Measurements from ENCODE around the gene PILRA.
"Not testable (repeated sequence)": the region's sequence is repeated elsewhere in the genome, so short reads cannot be mapped to it uniquely, and the experiment has no call there.

The PILRA gene

GRCh38 chr7:100358027-100358856 lies 15.0 kb upstream of the PILRA start, which contains the start of gene PILRB:
PILRB (plus strand) TSS chr7:100358117; CDS start chr7:100358303, 186 bp downstream.
- DNase-seq (ENCODE audit: low read depth), result no peak

GRCh38 chr7:100358857-100359212 lies 14.5 kb upstream of the PILRA start:
- no peak for DNase-seq (ENCODE audit: low read depth)

GRCh38 chr7:100360135-100360854 lies 13.0 kb upstream of the PILRA start:
- DNase-seq (ENCODE audit: low read depth), result no peak

GRCh38 chr7:100363098-100363497 lies 10.2 kb upstream of the PILRA start:
- no peak for DNase-seq (ENCODE audit: low read depth)

- not testable (repeated sequence) for DNase-seq (ENCODE audit: low read depth)
Observed at GRCh38 chr7:100363797-100364196, 9.5 kb upstream of the PILRA start.

GRCh38 chr7:100364480-100364879 lies 8.8 kb upstream of the PILRA start:
- no peak for DNase-seq (ENCODE audit: low read depth)

GRCh38 chr7:100365998-100366367 lies 7.3 kb upstream of the PILRA start:
- DNase-seq (ENCODE audit: low read depth), result not testable (repeated sequence)

- DNase-seq (ENCODE audit: low read depth), result no peak
Observed at GRCh38 chr7:100366411-100367250, 6.7 kb upstream of the PILRA start.

- DNase-seq (ENCODE audit: low read depth), result no peak
Observed at GRCh38 chr7:100367251-100367620, 6.1 kb upstream of the PILRA start.

GRCh38 chr7:100367676-100368613 lies 5.3 kb upstream of the PILRA start:
- DNase-seq (ENCODE audit: low read depth), result no peak

GRCh38 chr7:100369105-100369504 lies 4.2 kb upstream of the PILRA start:
- no peak for DNase-seq (ENCODE audit: low read depth)

GRCh38 chr7:100370303-100370702 lies 3.0 kb upstream of the PILRA start:
- no peak for DNase-seq (ENCODE audit: low read depth)

- DNase-seq (ENCODE audit: low read depth), result no peak
Observed at GRCh38 chr7:100370746-100371145, 2.5 kb upstream of the PILRA start.

- DNase-seq (ENCODE audit: low read depth), result no peak
Observed at GRCh38 chr7:100371561-100372171, 1.6 kb upstream of the PILRA start.

GRCh38 chr7:100372256-100372655 lies 1.0 kb upstream of the PILRA start:
- DNase-seq (ENCODE audit: low read depth), result no peak

- no peak for DNase-seq (ENCODE audit: low read depth)
Observed at GRCh38 chr7:100372694-100373093, 593 bp upstream of the PILRA start.

GRCh38 chr7:100373870-100374598 lies 747 bp downstream of the PILRA start:
- not testable (repeated sequence) for DNase-seq (ENCODE audit: low read depth)

GRCh38 chr7:100374601-100375000 lies 1.3 kb downstream of the PILRA start:
- no peak for DNase-seq (ENCODE audit: low read depth)

GRCh38 chr7:100376066-100376465 lies 2.8 kb downstream of the PILRA start:
- no peak for DNase-seq (ENCODE audit: low read depth)

- DNase-seq (ENCODE audit: low read depth), result no peak
Observed at GRCh38 chr7:100378114-100378755, 4.9 kb downstream of the PILRA start.
